ENCODE results near the gene ATP6V0A1. TPM values are rescaled to one million over a fixed set of nuclear protein-coding genes. Genes with fewer than 3 reads are reported as not detected.
A peak's percentile ranks its signal among the peaks of the same experiment; 100 is the strongest.

ATP6V0A1 gene
- total RNA-seq, 4 donors from 2014 or later, result 81.6 to 126 (median 96.6) TPM

DNA sequence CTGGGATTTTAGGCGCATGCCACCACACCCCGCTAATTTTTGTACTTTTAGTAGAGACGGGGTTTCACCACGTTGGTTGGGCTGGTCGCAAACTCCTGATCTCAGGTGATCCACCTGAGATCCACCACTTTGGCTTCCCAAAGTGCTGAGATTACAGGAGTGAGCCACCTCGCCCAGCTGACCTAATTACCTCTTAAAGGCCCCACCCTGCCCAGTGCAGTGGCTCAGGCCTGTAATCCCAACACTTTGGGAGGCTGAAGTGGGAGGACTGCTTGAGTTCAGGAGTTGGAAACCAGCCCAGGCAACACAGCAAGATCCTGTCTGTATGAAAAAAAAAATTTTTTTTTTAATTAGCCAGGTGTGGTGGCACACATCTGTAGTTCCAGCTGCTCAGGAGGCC is 100.4 kb downstream of the ATP6V0A1 start:
- TF ChIP-seq EP300 (IDR thresholded peaks at IDR 0.05), result no peak
- TF ChIP-seq, protein P1, sequence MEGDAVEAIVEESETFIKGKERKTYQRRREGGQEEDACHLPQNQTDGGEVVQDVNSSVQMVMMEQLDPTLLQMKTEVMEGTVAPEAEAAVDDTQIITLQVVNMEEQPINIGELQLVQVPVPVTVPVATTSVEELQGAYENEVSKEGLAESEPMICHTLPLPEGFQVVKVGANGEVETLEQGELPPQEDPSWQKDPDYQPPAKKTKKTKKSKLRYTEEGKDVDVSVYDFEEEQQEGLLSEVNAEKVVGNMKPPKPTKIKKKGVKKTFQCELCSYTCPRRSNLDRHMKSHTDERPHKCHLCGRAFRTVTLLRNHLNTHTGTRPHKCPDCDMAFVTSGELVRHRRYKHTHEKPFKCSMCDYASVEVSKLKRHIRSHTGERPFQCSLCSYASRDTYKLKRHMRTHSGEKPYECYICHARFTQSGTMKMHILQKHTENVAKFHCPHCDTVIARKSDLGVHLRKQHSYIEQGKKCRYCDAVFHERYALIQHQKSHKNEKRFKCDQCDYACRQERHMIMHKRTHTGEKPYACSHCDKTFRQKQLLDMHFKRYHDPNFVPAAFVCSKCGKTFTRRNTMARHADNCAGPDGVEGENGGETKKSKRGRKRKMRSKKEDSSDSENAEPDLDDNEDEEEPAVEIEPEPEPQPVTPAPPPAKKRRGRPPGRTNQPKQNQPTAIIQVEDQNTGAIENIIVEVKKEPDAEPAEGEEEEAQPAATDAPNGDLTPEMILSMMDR (IDR thresholded peaks at IDR 0.05), result no peak
- TF ChIP-seq POLR2A (IDR thresholded peaks at IDR 0.05), result no peak
- H3K27me3 ChIP-seq, result no peaks in the 10 kb centered on the region
- H3K27ac ChIP-seq, result no peak overlapping the region
- DNase-seq (ENCODE audit: low spot score in 2 of 2), result no peak
- H3K4me1 ChIP-seq, result peaks cover 0 to 50% (median 23%) of the 10 kb centered on the region in 4 donors
- WGBS, 2 donors, result 83 to 92% methylated on average over 6 of the region's 6 CpGs
- no peak overlapping the region for H3K4me3 ChIP-seq
- H3K9me3 ChIP-seq, result no peaks in the 10 kb centered on the region
- H3K36me3 ChIP-seq, result peaks cover 0 to 5% (median 0%) of the 10 kb centered on the region in 3 donors

DNA sequence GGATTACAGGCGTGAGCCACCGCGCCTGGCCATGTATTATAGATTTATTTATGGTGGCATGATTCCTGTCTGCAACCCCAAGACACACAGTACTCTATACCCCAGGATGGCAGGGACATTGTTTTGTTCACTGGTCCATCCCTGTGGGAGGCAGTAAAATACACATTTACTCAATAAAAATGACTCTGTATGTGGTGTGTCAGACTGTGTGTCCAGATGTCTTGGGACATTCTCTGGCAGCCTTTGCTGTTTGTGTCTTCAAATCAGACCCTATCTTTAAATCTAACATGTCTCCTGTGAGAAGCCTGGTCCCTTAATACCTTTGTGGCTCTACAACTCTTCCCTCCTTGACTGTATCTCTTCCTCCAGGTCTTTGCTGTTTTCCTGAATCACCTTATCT is 101.6 kb downstream of the ATP6V0A1 start:
- H3K27me3 ChIP-seq, result no peaks in the 10 kb centered on the region
- H3K4me3 ChIP-seq, result no peak overlapping the region
- H3K9me3 ChIP-seq, result no peaks in the 10 kb centered on the region
- DNase-seq (ENCODE audit: low spot score in 2 of 2), result no peak
- peak overlapping the region in 1 of 4 donors; percentile 4 for H3K27ac ChIP-seq
- WGBS, 2 donors, result 59 to 82% methylated on average over 3 of the region's 3 CpGs
- H3K36me3 ChIP-seq, result peaks cover 0 to 17% (median 5%) of the 10 kb centered on the region in 3 donors
- TF ChIP-seq, protein P1 (IDR thresholded peaks at IDR 0.05), result no peak
- TF ChIP-seq POLR2A (IDR thresholded peaks at IDR 0.05) (no peak), EP300 (IDR thresholded peaks at IDR 0.05) (no peak)
- H3K4me1 ChIP-seq, result peaks cover 0 to 57% (median 23%) of the 10 kb centered on the region in 4 donors

DNA sequence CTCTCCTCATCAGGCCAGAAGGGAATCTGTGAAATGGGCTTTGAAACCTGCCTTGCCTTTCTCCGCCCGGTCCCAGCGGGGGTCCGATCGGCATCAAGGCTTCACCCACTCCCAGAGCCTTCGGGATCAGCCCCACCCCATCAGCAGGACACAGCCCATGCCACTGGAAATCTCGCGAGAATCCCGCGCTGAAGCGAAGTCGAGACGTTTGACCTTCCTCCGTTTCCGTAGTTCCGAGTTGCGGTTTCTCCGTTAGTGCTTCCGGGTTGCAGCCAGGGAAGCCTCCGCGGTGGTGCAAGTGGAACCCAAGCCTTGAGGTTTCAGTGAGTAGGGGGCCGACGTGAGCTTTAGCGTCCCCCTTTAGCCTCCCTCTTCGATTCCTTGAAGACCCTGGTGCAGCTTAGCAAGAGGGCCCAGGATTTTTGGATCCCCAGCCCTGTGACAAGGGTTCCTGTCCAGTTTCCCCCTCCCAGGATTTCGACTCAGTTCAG is 103.3 kb downstream of the ATP6V0A1 start, which contains the start of gene COASY:
Gene COASY, plus strand, starts transcription at position 252 of the 491 bp plus-strand sequence. CDS start 475 bp downstream, outside the sequence.
- TF ChIP-seq EP300 (IDR thresholded peaks at IDR 0.05) (peak; percentile 80 to 96), POLR2A (IDR thresholded peaks at IDR 0.05) (peak in 1 of 2 donors; percentile 43)
- TF ChIP-seq, protein P1 (IDR thresholded peaks at IDR 0.05), result peak in 1 of 5 experiments; percentile 39
- Histone ChIP-seq H3K27me3 (no peaks in the 10 kb centered on the region), H3K9me3 (no peaks in the 10 kb centered on the region), H3K36me3 (peaks cover 0 to 24% (median 13%) of the 10 kb centered on the region in 3 donors), H3K27ac (peak within 1 kb of the TSS; percentile 78 to 95 (median 88)), H3K4me1 (peaks cover 0 to 58% (median 29%) of the 10 kb centered on the region in 4 donors), H3K4me3 (peak within 1 kb of the TSS; percentile 66 to 79 (median 76))
- WGBS, 2 donors, result 0 to 1% methylated on average over 12 to 23 of the region's 26 CpGs
- peak; percentile 93 to 97 for DNase-seq (ENCODE audit: low spot score in 2 of 2)

DNA sequence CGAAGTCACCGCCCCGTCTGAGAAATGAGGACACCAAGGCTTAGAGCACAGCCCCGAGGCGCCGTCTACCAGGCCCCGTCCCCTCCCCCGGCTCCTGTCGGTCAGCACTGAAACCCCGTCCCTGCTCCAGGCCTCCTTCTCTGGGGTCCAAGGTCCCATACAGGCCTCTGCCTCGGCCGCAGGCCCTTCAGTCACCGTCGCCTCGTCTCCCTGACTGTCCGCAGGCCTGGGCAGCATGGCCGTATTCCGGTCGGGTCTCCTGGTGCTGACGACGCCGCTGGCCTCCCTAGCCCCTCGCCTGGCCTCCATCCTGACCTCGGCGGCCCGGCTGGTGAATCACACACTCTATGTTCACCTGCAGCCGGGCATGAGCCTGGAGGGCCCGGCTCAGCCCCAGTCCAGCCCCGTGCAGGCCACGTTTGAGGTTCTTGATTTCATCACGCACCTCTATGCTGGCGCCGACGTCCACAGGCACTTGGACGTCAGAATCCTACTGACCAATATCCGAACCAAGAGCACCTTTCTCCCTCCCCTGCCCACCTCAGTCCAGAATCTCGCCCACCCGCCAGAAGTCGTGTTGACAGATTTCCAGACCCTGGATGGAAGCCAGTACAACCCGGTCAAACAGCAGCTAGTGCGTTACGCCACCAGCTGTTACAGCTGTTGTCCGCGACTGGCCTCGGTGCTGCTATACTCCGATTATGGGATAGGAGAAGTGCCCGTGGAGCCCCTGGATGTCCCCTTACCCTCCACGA is 103.9 kb downstream of the ATP6V0A1 start:
- no peak for DNase-seq (ENCODE audit: low spot score in 2 of 2)
- H3K36me3 ChIP-seq, result peaks cover 0 to 24% (median 13%) of the 10 kb centered on the region in 3 donors
- H3K4me3 ChIP-seq, result peak overlapping the region; percentile 66 to 79 (median 76)
- no peak for TF ChIP-seq EP300 (IDR thresholded peaks at IDR 0.05)
- TF ChIP-seq POLR2A (IDR thresholded peaks at IDR 0.05), result no peak
- TF ChIP-seq, protein P1 (IDR thresholded peaks at IDR 0.05), result no peak
- 11 to 22% methylated on average over 29 to 43 of the region's 48 CpGs for WGBS, 2 donors
- H3K9me3 ChIP-seq, result no peaks in the 10 kb centered on the region
- H3K27me3 ChIP-seq, result no peaks in the 10 kb centered on the region
- peaks cover 0 to 60% (median 30%) of the 10 kb centered on the region in 4 donors for H3K4me1 ChIP-seq
- H3K27ac ChIP-seq, result peak overlapping the region; percentile 78 to 95 (median 88)

DNA sequence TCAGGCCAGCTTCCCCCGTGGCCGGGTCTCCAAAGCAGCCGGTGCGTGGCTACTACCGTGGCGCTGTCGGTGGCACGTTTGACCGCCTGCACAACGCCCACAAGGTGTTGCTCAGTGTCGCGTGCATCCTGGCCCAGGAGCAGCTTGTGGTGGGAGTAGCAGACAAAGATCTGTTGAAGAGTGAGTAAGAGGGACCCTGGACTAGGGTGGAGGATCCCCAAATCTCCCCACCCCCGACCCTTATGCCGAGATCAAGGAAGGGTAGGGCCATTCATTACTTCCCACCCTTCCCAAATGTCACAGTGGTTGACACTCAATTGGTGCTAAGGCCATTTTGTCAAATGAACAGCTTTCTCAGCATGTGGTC is 104.4 kb downstream of the ATP6V0A1 start:
- H3K4me3 ChIP-seq, result peak overlapping the region; percentile 66 to 79 (median 76)
- H3K36me3 ChIP-seq, result peaks cover 0 to 24% (median 13%) of the 10 kb centered on the region in 3 donors
- no peaks in the 10 kb centered on the region for H3K9me3 ChIP-seq
- TF ChIP-seq POLR2A (IDR thresholded peaks at IDR 0.05) (no peak), EP300 (IDR thresholded peaks at IDR 0.05) (no peak)
- TF ChIP-seq, protein P1 (IDR thresholded peaks at IDR 0.05), result no peak
- peaks cover 0 to 65% (median 36%) of the 10 kb centered on the region in 4 donors for H3K4me1 ChIP-seq
- peak overlapping the region in 3 of 4 donors; percentile 84 to 95 (median 91) for H3K27ac ChIP-seq
- no peak for DNase-seq (ENCODE audit: low spot score in 2 of 2)
- H3K27me3 ChIP-seq, result no peaks in the 10 kb centered on the region
- WGBS, 2 donors, result 73 to 76% methylated on average over 14 of the region's 14 CpGs

Data from tibial nerve (tissue), 4 donors.